ENCODE data around the gene FIGN. TPM values are rescaled to one million over a fixed set of nuclear protein-coding genes. Genes with fewer than 3 reads are reported as not detected.

The FIGN gene
- total RNA-seq, 1 donor, result 3.5 TPM

DNA sequence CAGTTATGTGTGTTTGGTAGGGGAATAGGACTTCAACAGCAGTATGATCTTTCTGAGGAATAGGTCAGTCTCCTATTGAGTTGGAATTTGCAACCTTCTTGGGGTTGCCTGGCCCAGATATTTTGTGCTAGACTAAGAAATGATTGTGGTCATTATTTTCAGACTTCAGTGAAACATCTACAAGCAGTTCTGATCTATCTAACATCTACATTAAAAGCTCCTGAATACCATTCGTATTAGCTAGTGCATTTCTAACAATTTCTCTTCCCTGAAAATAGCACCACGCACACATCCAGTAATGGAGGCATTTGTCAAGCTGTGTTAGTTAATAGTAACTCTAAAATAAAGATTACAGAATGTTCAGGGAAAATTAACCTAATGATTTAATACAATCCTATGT, 179.3 kb downstream of the FIGN start:
- H3K4me3 ChIP-seq (ENCODE audit: low read depth, low read length), result no peak overlapping the region
- DNase-seq (ENCODE audit: low read depth), result no peak
- TF ChIP-seq, protein P1, sequence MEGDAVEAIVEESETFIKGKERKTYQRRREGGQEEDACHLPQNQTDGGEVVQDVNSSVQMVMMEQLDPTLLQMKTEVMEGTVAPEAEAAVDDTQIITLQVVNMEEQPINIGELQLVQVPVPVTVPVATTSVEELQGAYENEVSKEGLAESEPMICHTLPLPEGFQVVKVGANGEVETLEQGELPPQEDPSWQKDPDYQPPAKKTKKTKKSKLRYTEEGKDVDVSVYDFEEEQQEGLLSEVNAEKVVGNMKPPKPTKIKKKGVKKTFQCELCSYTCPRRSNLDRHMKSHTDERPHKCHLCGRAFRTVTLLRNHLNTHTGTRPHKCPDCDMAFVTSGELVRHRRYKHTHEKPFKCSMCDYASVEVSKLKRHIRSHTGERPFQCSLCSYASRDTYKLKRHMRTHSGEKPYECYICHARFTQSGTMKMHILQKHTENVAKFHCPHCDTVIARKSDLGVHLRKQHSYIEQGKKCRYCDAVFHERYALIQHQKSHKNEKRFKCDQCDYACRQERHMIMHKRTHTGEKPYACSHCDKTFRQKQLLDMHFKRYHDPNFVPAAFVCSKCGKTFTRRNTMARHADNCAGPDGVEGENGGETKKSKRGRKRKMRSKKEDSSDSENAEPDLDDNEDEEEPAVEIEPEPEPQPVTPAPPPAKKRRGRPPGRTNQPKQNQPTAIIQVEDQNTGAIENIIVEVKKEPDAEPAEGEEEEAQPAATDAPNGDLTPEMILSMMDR (IDR thresholded peaks at IDR 0.05; ENCODE audit: insufficient read depth, low read depth, low read length), result no peak

DNA sequence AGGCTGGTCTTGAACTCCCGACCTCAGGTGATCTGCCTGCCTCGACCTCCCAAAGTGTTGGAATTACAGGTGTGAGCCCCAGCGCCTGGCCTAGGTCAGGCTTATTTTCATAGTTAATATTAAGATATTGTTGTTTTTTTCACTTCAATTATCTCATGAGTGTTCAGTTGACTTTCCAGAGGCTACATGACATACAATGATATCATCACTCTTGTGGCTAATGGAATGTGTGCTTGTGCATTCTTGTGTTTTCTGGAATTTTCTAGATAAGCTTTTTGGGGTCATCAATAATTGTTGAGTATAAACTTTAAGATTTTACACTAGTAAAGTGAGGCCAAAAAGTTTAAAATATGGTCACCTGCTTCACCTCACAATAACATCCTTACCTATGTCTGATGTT, 180.9 kb downstream of the FIGN start:
- DNase-seq (ENCODE audit: low read depth), result no peak
- TF ChIP-seq, protein P1 (IDR thresholded peaks at IDR 0.05; ENCODE audit: insufficient read depth, low read depth, low read length), result no peak
- H3K4me3 ChIP-seq (ENCODE audit: low read depth, low read length), result no peak overlapping the region

DNA sequence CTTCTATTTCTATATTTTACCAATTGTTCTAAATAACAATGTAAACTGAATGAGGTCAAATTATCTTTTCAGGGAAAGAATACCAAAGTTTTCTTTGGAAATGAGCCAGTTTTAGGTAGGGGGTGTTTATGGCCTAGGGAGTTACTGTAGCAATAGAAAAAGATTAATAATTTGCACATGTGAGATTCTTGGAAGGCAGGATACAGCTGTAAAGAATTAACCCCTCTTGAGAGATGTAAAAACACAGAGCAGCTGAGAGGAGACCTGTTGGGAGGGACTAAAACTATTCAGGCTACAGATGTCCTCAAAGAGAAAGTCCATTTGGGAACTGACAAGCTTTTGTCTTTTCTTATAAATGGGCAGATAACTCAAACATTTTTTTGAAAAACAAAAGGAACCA, 182.2 kb downstream of the FIGN start:
- no peak for DNase-seq (ENCODE audit: low read depth)
- TF ChIP-seq, protein P1 (IDR thresholded peaks at IDR 0.05; ENCODE audit: insufficient read depth, low read depth, low read length), result no peak
- H3K4me3 ChIP-seq (ENCODE audit: low read depth, low read length), result no peak overlapping the region

DNA sequence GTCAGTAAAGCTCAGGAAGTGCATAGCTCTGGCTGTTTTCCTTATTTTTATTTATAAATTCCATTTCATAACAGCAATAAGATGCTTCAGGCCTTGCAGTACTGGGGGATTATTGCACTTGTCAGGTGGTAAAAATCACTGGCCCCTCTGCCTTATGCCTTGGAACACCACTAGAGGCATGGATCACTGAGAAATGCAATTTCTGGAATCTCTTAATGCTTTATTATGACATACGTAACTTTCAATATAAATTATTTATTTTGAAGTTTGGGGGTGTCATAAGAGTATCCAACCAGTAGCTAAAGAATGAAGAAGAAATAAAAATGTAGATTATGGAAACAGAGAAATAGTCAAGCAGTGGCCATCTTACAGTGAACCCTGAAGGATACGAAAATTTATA, 183.1 kb downstream of the FIGN start:
- H3K4me3 ChIP-seq (ENCODE audit: low read depth, low read length), result no peak overlapping the region
- TF ChIP-seq, protein P1 (IDR thresholded peaks at IDR 0.05; ENCODE audit: insufficient read depth, low read depth, low read length), result peak; percentile 5
- DNase-seq (ENCODE audit: low read depth), result no peak

DNA sequence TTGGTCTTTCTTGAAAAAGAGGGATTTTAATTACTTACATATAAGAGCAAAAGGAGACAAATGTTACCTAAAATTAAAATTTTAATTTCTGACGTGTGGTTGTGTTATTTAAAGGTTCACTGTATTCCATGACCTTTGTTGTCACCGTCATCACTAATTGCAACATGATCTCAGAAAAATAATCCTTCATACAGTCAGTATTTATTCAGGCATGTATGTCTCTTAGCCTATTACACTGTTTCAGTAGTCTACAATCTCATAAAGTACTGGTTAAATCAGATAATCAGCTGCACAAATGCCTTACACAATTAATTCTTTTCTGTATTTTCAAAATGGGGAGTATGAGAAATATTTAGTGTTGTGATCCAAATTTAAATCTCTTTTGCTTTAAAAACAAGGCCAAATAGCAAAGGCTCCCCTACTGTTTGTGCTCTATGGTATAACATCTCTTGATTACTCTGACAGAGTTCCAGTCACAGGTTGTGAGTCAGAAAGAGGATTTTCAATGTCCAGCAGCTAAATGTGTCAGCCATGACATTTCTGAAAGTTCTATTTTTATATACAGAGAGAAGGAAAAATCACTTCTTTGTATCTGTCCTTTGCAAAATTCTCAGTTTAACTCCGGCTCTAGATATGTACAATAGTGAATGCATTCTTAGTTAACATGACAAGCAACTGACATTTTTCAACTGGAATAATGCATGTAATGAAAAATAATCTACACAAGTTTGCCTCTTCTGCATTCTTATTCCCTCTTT, 184.0 kb downstream of the FIGN start:
- H3K4me3 ChIP-seq (ENCODE audit: low read depth, low read length), result no peak overlapping the region
- no peak for DNase-seq (ENCODE audit: low read depth)
- TF ChIP-seq, protein P1 (IDR thresholded peaks at IDR 0.05; ENCODE audit: insufficient read depth, low read depth, low read length), result no peak

DNA sequence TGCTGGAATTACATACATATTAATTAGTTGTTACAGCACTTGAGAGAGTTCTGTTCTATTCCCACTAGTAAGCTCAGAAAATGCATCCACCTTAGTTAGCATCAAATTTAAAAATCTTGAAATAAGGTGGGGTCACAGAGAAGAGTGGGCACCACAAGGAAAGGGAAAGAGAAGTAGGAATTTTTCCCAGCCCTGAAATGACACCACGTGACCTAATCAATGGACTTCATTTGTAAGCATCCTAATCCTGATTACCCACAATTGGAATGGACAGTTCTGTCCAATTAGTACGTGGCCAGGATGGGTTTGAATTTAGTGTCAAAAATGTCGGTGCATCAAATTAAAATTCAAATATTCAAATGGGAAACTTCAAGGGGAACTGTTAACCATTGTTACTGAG, 186.8 kb downstream of the FIGN start:
- no peak overlapping the region for H3K4me3 ChIP-seq (ENCODE audit: low read depth, low read length)
- DNase-seq (ENCODE audit: low read depth), result no peak
- TF ChIP-seq, protein P1 (IDR thresholded peaks at IDR 0.05; ENCODE audit: insufficient read depth, low read depth, low read length), result no peak

Measured in fibroblast of villous mesenchyme (primary cell).